Activated naive CD8-positive, alpha-beta T cell treated with anti-CD3 and anti-CD28 coated beads, Interleukin-2, amount 50 U/mL, for 24 hours (primary cell): ENCODE data around the gene TAS1R2.
"Not testable (repeated sequence)": the region's sequence is repeated elsewhere in the genome, so short reads cannot be mapped to it uniquely, and the experiment has no call there.

Experiments used
- ATAC-seq: fragments of 150-1000 bp; cut with Tn5 transposase; one replicate; pipeline ENCODE4 v1.10.0; 2021
- DNase-seq: peaks from one replicate; pipeline ENCODE4 v3.0.0; 2021
- H3K27ac Mint-ChIP-seq: one replicate; pipeline ENCODE4 v1.8.0; 2021; ENCODE audit warnings: mild to moderate bottlenecking, mixed read lengths
- H3K27me3 Mint-ChIP-seq: one replicate; pipeline ENCODE4 v1.8.0; 2021; ENCODE audit warnings: mixed read lengths
- H3K36me3 Mint-ChIP-seq: one replicate; pipeline ENCODE4 v1.8.0; 2021; ENCODE audit warnings: low read depth, mixed read lengths
- H3K4me1 Mint-ChIP-seq: one replicate; pipeline ENCODE4 v1.8.0; 2021; ENCODE audit warnings: mixed read lengths
- H3K4me3 Mint-ChIP-seq: one replicate; pipeline ENCODE4 v1.8.0; 2021; ENCODE audit warnings: mild to moderate bottlenecking, moderate library complexity, mixed read lengths
- H3K9me3 Mint-ChIP-seq: one replicate; pipeline ENCODE4 v1.8.0; 2021; ENCODE audit warnings: mixed read lengths

Gene TAS1R2

DNA sequence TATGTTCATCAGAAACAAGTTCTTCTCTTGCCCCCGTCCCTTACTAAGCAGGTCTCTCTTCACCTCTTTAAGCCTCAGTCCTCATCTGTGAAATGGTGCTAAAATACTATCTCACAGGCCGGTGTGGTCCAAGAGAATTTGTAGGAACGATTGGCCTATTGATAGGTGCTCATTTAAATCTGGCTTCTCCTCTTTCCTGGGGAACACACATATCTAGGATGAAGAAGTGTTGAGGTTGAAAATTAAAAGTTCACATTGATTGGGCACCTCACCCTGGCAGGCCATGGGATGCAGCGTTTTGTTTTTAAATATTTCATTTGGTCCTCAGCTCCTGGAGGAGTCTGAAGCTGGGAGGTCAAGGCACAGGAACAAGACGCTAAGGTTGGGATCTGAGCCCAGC is 8.9 kb upstream of the TAS1R2 start:
- DNase-seq: no peak
- no peaks in the 10 kb centered on the region for H3K9me3 Mint-ChIP-seq
- no peaks in the 10 kb centered on the region for H3K36me3 Mint-ChIP-seq
- H3K4me3 Mint-ChIP-seq: no peak overlapping the region
- H3K4me1 Mint-ChIP-seq: no peaks in the 10 kb centered on the region
- no peak overlapping the region for H3K27ac Mint-ChIP-seq
- ATAC-seq: no peak
- peaks cover 6% of the 10 kb centered on the region for H3K27me3 Mint-ChIP-seq

- Mint-ChIP-seq H3K36me3 (no peaks in the 10 kb centered on the region), H3K27ac (no peak overlapping the region), H3K4me1 (no peaks in the 10 kb centered on the region), H3K4me3 (no peak overlapping the region), H3K9me3 (no peaks in the 10 kb centered on the region), H3K27me3 (peaks cover 6% of the 10 kb centered on the region)
- ATAC-seq (no peak), DNase-seq (no peak)
Measured at GRCh38 chr1:18866846-18867245, 7.4 kb upstream of the TAS1R2 start.

GRCh38 chr1:18866314-18866713 is 6.9 kb upstream of the TAS1R2 start:
- Mint-ChIP-seq H3K4me1 (no peaks in the 10 kb centered on the region), H3K4me3 (no peak overlapping the region), H3K27me3 (peaks cover 6% of the 10 kb centered on the region), H3K27ac (no peak overlapping the region), H3K36me3 (no peaks in the 10 kb centered on the region), H3K9me3 (no peaks in the 10 kb centered on the region)
- DNase-seq: no peak
- no peak for ATAC-seq

- Mint-ChIP-seq H3K4me1 (no peaks in the 10 kb centered on the region), H3K27me3 (peaks cover 6% of the 10 kb centered on the region), H3K4me3 (no peak overlapping the region), H3K27ac (no peak overlapping the region), H3K9me3 (no peaks in the 10 kb centered on the region), H3K36me3 (no peaks in the 10 kb centered on the region)
- no peak for DNase-seq
- ATAC-seq: no peak
Measured at GRCh38 chr1:18865176-18865575, 5.7 kb upstream of the TAS1R2 start.

DNA sequence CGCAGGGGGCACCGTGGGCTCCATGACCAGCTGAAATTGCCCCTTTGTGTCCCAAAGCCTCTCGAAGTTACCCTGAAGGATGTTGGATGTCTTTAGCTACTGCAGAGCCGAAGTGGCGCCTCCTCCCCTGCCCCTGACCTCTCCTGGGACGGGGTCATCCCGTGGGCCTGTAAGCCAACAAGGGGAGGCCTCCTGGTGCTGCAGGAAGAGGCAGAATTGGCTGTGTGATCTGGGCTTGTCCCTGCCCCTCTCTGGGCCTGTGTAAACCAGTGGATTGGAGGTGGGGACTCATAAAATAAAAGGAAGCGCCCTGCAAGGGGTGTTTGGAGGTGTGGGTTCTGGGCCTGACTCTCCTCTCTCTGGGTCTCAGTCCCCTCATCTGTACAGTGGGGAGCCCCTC is 2.1 kb upstream of the TAS1R2 start:
- DNase-seq: no peak
- Mint-ChIP-seq H3K4me1 (no peaks in the 10 kb centered on the region), H3K4me3 (no peak overlapping the region), H3K36me3 (no peaks in the 10 kb centered on the region), H3K9me3 (no peaks in the 10 kb centered on the region), H3K27me3 (peaks cover 5% of the 10 kb centered on the region), H3K27ac (no peak overlapping the region)
- no peak for ATAC-seq

- Mint-ChIP-seq H3K27me3 (peaks cover 5% of the 10 kb centered on the region), H3K9me3 (no peaks in the 10 kb centered on the region), H3K27ac (no peak overlapping the region), H3K4me1 (no peaks in the 10 kb centered on the region), H3K4me3 (no peak overlapping the region), H3K36me3 (no peaks in the 10 kb centered on the region)
- no peak for DNase-seq
- ATAC-seq: no peak
Measured at GRCh38 chr1:18861082-18861481, 1.6 kb upstream of the TAS1R2 start.

DNA sequence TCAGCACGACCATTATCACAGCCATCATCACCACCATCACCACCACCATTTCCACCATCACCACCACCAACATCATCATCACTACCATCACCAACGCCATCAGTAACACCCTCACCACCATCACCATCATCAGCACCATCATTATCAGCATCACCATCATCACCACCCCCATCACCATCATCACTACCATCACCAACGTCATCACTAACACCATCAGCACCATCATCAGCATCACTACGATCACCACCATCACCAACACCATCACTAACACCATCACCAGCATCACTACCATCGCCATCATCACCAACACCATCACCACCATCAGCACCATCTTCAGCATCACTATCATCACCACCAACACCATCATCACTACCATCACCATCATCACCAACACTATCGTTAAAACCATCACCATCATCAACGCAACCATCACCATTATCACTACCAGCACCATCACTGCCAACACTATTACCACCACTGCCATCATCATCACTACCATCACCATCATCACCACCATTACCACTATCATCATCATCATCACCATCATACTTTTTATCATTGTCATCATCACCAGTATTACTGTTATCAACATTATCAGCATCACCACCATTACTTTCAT is 1.3 kb downstream of the TAS1R2 start:
- H3K36me3 Mint-ChIP-seq: no peaks in the 10 kb centered on the region
- DNase-seq (no peak), ATAC-seq (no peak)
- no peaks in the 10 kb centered on the region for H3K9me3 Mint-ChIP-seq
- H3K27me3 Mint-ChIP-seq: no peaks in the 10 kb centered on the region
- H3K4me3 Mint-ChIP-seq: no peak overlapping the region
- H3K27ac Mint-ChIP-seq: no peak overlapping the region
- no peaks in the 10 kb centered on the region for H3K4me1 Mint-ChIP-seq

GRCh38 chr1:18856435-18856834 is 3.0 kb downstream of the TAS1R2 start:
- no peak overlapping the region for H3K27ac Mint-ChIP-seq
- DNase-seq (no peak), ATAC-seq (no peak)
- no peaks in the 10 kb centered on the region for H3K36me3 Mint-ChIP-seq
- H3K9me3 Mint-ChIP-seq: no peaks in the 10 kb centered on the region
- no peaks in the 10 kb centered on the region for H3K4me1 Mint-ChIP-seq
- no peak overlapping the region for H3K4me3 Mint-ChIP-seq
- no peaks in the 10 kb centered on the region for H3K27me3 Mint-ChIP-seq

- Mint-ChIP-seq H3K9me3 (no peaks in the 10 kb centered on the region), H3K4me3 (no peak overlapping the region), H3K4me1 (no peaks in the 10 kb centered on the region), H3K27ac (no peak overlapping the region), H3K36me3 (no peaks in the 10 kb centered on the region), H3K27me3 (no peaks in the 10 kb centered on the region)
- ATAC-seq (no peak), DNase-seq (no peak)
Measured at GRCh38 chr1:18855573-18855972, 3.9 kb downstream of the TAS1R2 start.

- H3K27ac Mint-ChIP-seq: no peak overlapping the region
- DNase-seq (no peak), ATAC-seq (no peak)
- no peaks in the 10 kb centered on the region for H3K27me3 Mint-ChIP-seq
- H3K4me1 Mint-ChIP-seq: no peaks in the 10 kb centered on the region
- no peak overlapping the region for H3K4me3 Mint-ChIP-seq
- H3K36me3 Mint-ChIP-seq: no peaks in the 10 kb centered on the region
- no peaks in the 10 kb centered on the region for H3K9me3 Mint-ChIP-seq
Measured at GRCh38 chr1:18854331-18855025, 5.0 kb downstream of the TAS1R2 start.

DNA sequence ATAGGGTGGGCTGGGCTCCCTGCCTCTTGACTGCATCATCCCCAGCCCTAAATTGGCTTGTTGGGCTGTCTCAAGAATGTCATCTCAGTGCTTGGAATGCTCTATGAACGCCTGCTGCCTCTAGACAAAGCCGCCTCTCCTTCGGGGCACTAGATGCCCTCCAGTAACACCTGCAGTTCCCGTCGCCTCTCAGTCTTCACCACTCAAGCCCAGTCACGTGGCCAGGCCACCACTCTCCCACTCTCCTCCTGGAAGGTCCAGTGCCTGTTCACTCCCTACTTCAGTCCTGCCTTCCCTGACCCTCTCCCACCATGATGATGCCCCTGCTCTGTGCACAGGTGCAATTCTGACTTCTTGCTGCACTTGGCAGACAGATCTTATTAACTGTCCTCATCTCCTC is 7.0 kb downstream of the TAS1R2 start:
- Mint-ChIP-seq H3K9me3 (no peaks in the 10 kb centered on the region), H3K4me1 (no peaks in the 10 kb centered on the region), H3K27me3 (no peaks in the 10 kb centered on the region), H3K36me3 (no peaks in the 10 kb centered on the region), H3K4me3 (no peak overlapping the region), H3K27ac (no peak overlapping the region)
- ATAC-seq (no peak), DNase-seq (no peak)

DNA sequence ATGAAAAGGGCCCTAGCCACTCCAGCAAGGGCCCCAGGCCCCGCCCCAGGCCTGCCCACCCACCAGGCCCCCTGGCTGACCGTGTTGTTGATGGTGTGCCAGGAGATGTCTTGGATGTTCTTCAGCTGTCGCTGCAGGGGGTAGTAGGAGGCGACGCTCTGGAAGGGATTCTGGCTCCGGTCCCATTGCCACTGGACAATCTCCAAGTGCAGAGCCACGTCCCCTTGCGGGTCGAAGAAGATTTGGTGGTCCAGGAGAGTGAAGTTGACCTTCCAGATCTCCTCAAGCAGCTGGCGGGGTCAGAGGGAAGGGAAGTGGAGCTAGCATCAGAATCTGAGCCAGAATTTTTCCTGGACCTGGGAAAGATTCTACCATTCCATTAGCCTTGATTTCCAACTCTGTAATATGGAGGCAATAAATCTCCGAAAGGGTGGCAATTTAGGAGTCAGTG is 10.2 kb downstream of the TAS1R2 start:
- H3K4me3 Mint-ChIP-seq: no peak overlapping the region
- no peak for DNase-seq
- H3K27me3 Mint-ChIP-seq: no peaks in the 10 kb centered on the region
- no peaks in the 10 kb centered on the region for H3K4me1 Mint-ChIP-seq
- no peaks in the 10 kb centered on the region for H3K9me3 Mint-ChIP-seq
- no peak for ATAC-seq
- no peaks in the 10 kb centered on the region for H3K36me3 Mint-ChIP-seq
- H3K27ac Mint-ChIP-seq: no peak overlapping the region

DNA sequence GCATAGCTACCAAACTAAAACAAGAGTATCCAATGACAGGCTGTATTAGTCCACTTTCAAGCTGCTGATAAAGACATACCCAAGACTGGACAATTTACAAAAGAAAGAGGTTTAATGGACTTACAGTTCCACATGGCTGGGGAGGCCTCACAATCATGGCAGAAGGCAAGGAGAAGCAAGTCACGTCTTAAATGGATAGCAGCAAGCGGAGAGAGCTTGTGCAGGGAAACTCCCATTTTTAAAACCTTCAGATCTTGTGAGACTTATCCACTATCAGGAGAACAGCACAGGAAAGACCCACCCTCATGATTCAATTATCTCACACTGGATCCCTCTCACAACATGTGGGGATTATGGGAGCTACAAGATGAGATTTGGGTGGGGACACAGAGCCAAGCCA is 11.7 kb downstream of the TAS1R2 start:
- not testable (repeated sequence) for H3K4me1 Mint-ChIP-seq, H3K36me3 Mint-ChIP-seq, ATAC-seq, H3K27me3 Mint-ChIP-seq, DNase-seq, H3K9me3 Mint-ChIP-seq, H3K4me3 Mint-ChIP-seq, H3K27ac Mint-ChIP-seq

- Mint-ChIP-seq H3K27me3 (peaks cover 16% of the 10 kb centered on the region), H3K27ac (no peak overlapping the region), H3K4me3 (no peak overlapping the region), H3K4me1 (no peaks in the 10 kb centered on the region), H3K36me3 (no peaks in the 10 kb centered on the region), H3K9me3 (no peaks in the 10 kb centered on the region)
- ATAC-seq (no peak), DNase-seq (no peak)
Measured at GRCh38 chr1:18840145-18840544, 19.3 kb downstream of the TAS1R2 start.

GRCh38 chr1:18836654-18837053 is 22.8 kb downstream of the TAS1R2 start:
- DNase-seq: no peak
- H3K4me3 Mint-ChIP-seq: no peak overlapping the region

GRCh38 chr1:18832319-18832718 is 27.1 kb downstream of the TAS1R2 start:
- H3K36me3 Mint-ChIP-seq: not testable (repeated sequence)

More at GRCh38 chr1:18836654-18837053, 22.8 kb downstream of the TAS1R2 start:
- Mint-ChIP-seq H3K27me3 (peaks cover 16% of the 10 kb centered on the region), H3K36me3 (no peaks in the 10 kb centered on the region), H3K9me3 (no peaks in the 10 kb centered on the region), H3K27ac (no peak overlapping the region), H3K4me1 (no peaks in the 10 kb centered on the region)
- no peak for ATAC-seq

More at GRCh38 chr1:18832319-18832718, 27.1 kb downstream of the TAS1R2 start:
- not testable (repeated sequence) for H3K4me3 Mint-ChIP-seq, DNase-seq, H3K27ac Mint-ChIP-seq, ATAC-seq, H3K4me1 Mint-ChIP-seq, H3K27me3 Mint-ChIP-seq, H3K9me3 Mint-ChIP-seq
